Astrocyte (in vitro differentiated cells and primary cell): ENCODE data around the gene ATXN10.

ENCODE experiments used
- CTCF ChIP-seq: IDR thresholded peaks from 2 replicates; pipeline ENCODE4 v1.5.1; 2011; ENCODE audit warnings: low read depth, mild to moderate bottlenecking, inconsistent platforms, low read length, moderate library complexity; ENCODE audit not compliant: insufficient read depth
- EZH2 ChIP-seq: IDR thresholded peaks from 2 replicates; pipeline ENCODE4 v1.6.1; 2012; ENCODE audit warnings: mild to moderate bottlenecking, low read length, inconsistent platforms; ENCODE audit not compliant: insufficient read depth

- TF ChIP-seq CTCF (no peak), EZH2 (no peak)
Measured at GRCh38 chr22:45888221-45889092, 216.8 kb downstream of the ATXN10 start.
